G401.6 (cell line): ENCODE results near the gene NSMCE4A.
A peak's percentile ranks its signal among the peaks of the same experiment; 100 is the strongest.
"Not testable (repeated sequence)": the region's sequence is repeated elsewhere in the genome, so short reads cannot be mapped to it uniquely, and the experiment has no call there.

Experiments used
- FAIRE-seq: peaks from 2 replicates; lab custom pipeline; 2012; peaks lifted over from hg19 to GRCh38; lab: Jason Lieb, UNC

Gene NSMCE4A

GRCh38 chr10:121935702-121936101, 39.3 kb downstream of the NSMCE4A start:
- no peak for FAIRE-seq

- not testable (repeated sequence) for FAIRE-seq
These were observed 44.5 kb downstream of the NSMCE4A start for GRCh38 chr10:121930268-121931085.

- FAIRE-seq, result not testable (repeated sequence)
These were observed 45.3 kb downstream of the NSMCE4A start for GRCh38 chr10:121929585-121930267.

- FAIRE-seq, result no peak
These were observed 46.5 kb downstream of the NSMCE4A start for GRCh38 chr10:121928528-121928884.

GRCh38 chr10:121927841-121928527, 47.0 kb downstream of the NSMCE4A start, which contains the start of gene ATE1:
Gene ATE1, minus strand, starts transcription at chr10:121928031. Its CDS starts 82 bp downstream, at chr10:121927949.
- no peak for FAIRE-seq

GRCh38 chr10:121927318-121927840, 47.6 kb downstream of the NSMCE4A start:
- no peak for FAIRE-seq

- FAIRE-seq, result peak; percentile 68
These were observed 48.2 kb downstream of the NSMCE4A start for GRCh38 chr10:121926671-121927317.

- FAIRE-seq, result no peak
These were observed 48.9 kb downstream of the NSMCE4A start for GRCh38 chr10:121926157-121926556.

GRCh38 chr10:121921238-121921931, 53.6 kb downstream of the NSMCE4A start:
- no peak for FAIRE-seq

- FAIRE-seq, result no peak
These were observed 55.4 kb downstream of the NSMCE4A start for GRCh38 chr10:121919666-121920065.

- FAIRE-seq, result not testable (repeated sequence)
These were observed 56.2 kb downstream of the NSMCE4A start for GRCh38 chr10:121918800-121919199.

- FAIRE-seq, result no peak
These were observed 60.4 kb downstream of the NSMCE4A start for GRCh38 chr10:121914661-121915060.

- FAIRE-seq, result no peak
These were observed 63.7 kb downstream of the NSMCE4A start for GRCh38 chr10:121911421-121911697.

GRCh38 chr10:121910673-121911420, 64.2 kb downstream of the NSMCE4A start:
- FAIRE-seq, result no peak
